GM12891 (cell line): ENCODE data around the gene NEURL1B.

Source experiments
- PAX5 ChIP-seq: IDR thresholded peaks from 2 replicates; pipeline ENCODE4 v1.6.1; 2011; ENCODE audit warnings: low read length, moderate library complexity, mild to moderate bottlenecking; ENCODE audit not compliant: insufficient read depth, severe bottlenecking
- POLR2A ChIP-seq: IDR thresholded peaks from 2 replicates; pipeline ENCODE4 v1.6.1; 2011; ENCODE audit warnings: low read depth, low read length, control low read depth
- POLR2AphosphoS5 ChIP-seq: IDR thresholded peaks from 2 replicates; pipeline ENCODE4 v1.6.1; 2011; ENCODE audit warnings: low read depth, low read length, control low read depth
- SPI1 ChIP-seq: IDR thresholded peaks from 2 replicates; pipeline ENCODE4 v1.6.1; 2011; ENCODE audit warnings: low read depth, low read length, control low read depth
- TAF1 ChIP-seq: IDR thresholded peaks from 2 replicates; pipeline ENCODE4 v1.6.1; 2011; ENCODE audit warnings: low read depth, low read length, control low read depth

GRCh38 chr5:172626031-172626581, 15.0 kb upstream of the NEURL1B start:
- no peak for TF ChIP-seq POLR2AphosphoS5
- TF ChIP-seq POLR2A = no peak
- no peak for TF ChIP-seq PAX5
- no peak for TF ChIP-seq TAF1
- TF ChIP-seq SPI1 = no peak
